GM19455 (cell line): ENCODE data around the gene NUP214.
"Not testable (repeated sequence)": the region's sequence is repeated elsewhere in the genome, so short reads cannot be mapped to it uniquely, and the experiment has no call there.

Experiments used
- ATAC-seq: cut with Tn5 transposase; IDR thresholded peaks from one replicate; pipeline ENCODE4 v1.9.1; 2021; ENCODE audit not compliant: unreplicated experiment

The NUP214 gene

GRCh38 chr9:131096269-131097125 is 28.9 kb upstream of the NUP214 start, which contains the start of gene AIF1L:
Gene AIF1L (plus strand): TSS chr9:131096531. CDS start chr9:131096630, 99 bp downstream.
- ATAC-seq = no peak

GRCh38 chr9:131097126-131097947 is 28.0 kb upstream of the NUP214 start:
- no peak for ATAC-seq

- no peak for ATAC-seq
Measured at GRCh38 chr9:131097948-131098278, 27.5 kb upstream of the NUP214 start.

- no peak for ATAC-seq
Measured at GRCh38 chr9:131098391-131099101, 26.8 kb upstream of the NUP214 start.

- no peak for ATAC-seq
Measured at GRCh38 chr9:131099102-131099606, 26.2 kb upstream of the NUP214 start.

- ATAC-seq = not testable (repeated sequence)
Measured at GRCh38 chr9:131099845-131100244, 25.5 kb upstream of the NUP214 start.

- no peak for ATAC-seq
Measured at GRCh38 chr9:131100445-131100844, 24.9 kb upstream of the NUP214 start.

- ATAC-seq = no peak
Measured at GRCh38 chr9:131101207-131101964, 24.0 kb upstream of the NUP214 start.

- ATAC-seq = no peak
Measured at GRCh38 chr9:131103024-131103423, 22.4 kb upstream of the NUP214 start.

GRCh38 chr9:131103535-131103934 is 21.9 kb upstream of the NUP214 start:
- no peak for ATAC-seq

GRCh38 chr9:131104016-131104740 is 21.2 kb upstream of the NUP214 start:
- ATAC-seq = no peak

- ATAC-seq = no peak
Measured at GRCh38 chr9:131105952-131106351, 19.4 kb upstream of the NUP214 start.

- ATAC-seq = no peak
Measured at GRCh38 chr9:131107760-131108159, 17.6 kb upstream of the NUP214 start.

- no peak for ATAC-seq
Measured at GRCh38 chr9:131111186-131111853, 14.1 kb upstream of the NUP214 start.

GRCh38 chr9:131111854-131112311 is 13.5 kb upstream of the NUP214 start:
- ATAC-seq = no peak

- no peak for ATAC-seq
Measured at GRCh38 chr9:131112374-131113154, 12.8 kb upstream of the NUP214 start.

- no peak for ATAC-seq
Measured at GRCh38 chr9:131113655-131114054, 11.7 kb upstream of the NUP214 start.

GRCh38 chr9:131114084-131114535 is 11.3 kb upstream of the NUP214 start:
- ATAC-seq = no peak
